ENCODE results near the gene UNC119.

The UNC119 gene

DNA sequence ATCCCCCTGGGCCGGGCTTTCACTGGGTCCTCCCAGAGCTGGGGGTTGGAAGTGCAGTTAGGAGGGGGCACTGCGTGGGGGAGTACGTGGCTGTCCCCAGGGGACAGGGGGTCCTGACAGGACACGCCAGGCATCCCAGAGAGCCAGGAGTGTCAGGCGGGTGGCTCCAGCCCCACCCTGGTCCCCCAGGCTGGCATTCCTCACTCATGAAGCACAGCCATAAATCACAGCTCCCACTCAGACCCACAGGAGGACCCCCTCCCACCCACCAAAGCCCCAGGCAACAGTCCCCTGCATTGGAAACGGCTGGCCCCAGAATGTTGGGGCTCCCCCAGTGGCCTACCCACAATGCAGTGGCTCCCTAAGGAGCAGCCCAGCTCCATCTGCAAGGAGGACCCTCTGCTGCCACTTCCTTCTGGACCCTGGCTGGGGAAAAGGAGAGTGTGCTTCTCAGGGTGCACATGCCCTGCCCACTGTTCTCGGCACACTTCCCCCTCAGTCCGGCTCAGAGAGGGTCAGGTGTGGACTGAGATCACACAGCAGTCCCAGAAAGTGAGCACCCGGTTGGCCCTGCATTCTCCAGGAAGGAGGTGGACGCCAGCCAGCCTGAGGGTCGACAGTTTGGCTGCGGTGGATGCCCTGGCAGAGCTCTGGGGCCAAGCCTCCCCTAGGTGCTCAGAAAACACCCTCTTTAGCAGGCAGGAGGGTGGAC, 53.6 kb downstream of the UNC119 start:
- no peak for DNase-seq (ENCODE audit: low spot score)

GRCh38 chr17:28497931-28498330, 54.5 kb downstream of the UNC119 start:
- no peak for DNase-seq (ENCODE audit: low spot score)
